ENCODE results near the gene PTBP1. TPM values are rescaled to one million over a fixed set of nuclear protein-coding genes. Genes with fewer than 3 reads are reported as not detected.

The PTBP1 gene
- total and polyA plus RNA-seq, 2 of the 13 experiments (the other 11 are each of a cell fraction or from before 2014, with no cell fraction given): 195 to 288 TPM

DNA sequence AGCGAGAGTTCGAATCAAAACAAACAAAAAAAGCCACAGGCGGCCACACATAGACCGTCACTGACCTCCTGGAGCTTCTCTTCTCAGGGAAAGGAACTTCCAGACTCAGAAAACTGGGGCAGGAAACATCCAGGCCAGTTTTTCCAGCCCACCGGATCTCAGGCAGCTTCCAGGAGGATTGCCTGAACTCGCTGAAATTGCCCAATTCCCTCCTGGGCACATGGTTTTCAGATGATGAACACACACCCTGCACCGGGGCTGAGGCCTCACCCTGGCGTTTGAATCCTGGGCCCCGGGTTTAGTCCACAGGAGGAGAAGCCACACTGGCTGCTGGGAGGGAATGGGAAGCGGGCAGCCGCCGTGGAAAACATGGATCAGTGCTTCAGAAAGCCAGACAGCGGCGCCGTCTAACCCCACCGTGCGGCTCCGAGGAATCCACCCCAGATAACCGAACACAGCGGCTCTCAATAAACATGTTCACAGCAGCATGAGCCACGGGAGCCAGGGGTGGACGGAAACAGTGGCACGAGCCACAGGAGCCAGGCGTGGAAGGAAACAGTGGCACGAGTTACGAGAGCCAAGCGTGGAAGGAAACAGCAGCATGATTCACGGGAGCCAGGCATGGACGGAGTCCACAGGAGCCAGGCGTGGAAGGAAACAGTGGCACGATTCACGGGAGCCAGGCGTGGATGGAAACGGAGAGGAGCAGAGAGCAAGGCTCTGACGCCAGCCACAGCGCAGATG is 18.2 kb upstream of the PTBP1 start (continued):
- TF ChIP-seq ZSCAN31 (CRISPR knock-in tag; IDR thresholded peaks at IDR 0.05; ENCODE audit: low read depth) (no peak), ZNF740 (CRISPR knock-in tag; IDR thresholded peaks at IDR 0.05) (no peak), NAIF1 (CRISPR knock-in tag; IDR thresholded peaks at IDR 0.05; ENCODE audit: borderline replicate concordance) (0 out of 2 replicates have a peak, but pooled peaks have one; percentile 49), ZKSCAN5 (CRISPR knock-in tag; IDR thresholded peaks at IDR 0.05) (no peak), ZNF383 (CRISPR knock-in tag; IDR thresholded peaks at IDR 0.05; ENCODE audit: borderline replicate concordance) (no peak), BRCA1 (CRISPR knock-in tag; IDR thresholded peaks at IDR 0.05) (no peak), DPF2 (CRISPR knock-in tag; IDR thresholded peaks at IDR 0.05; ENCODE audit: borderline replicate concordance, low read depth) (no peak), ZBTB25 (CRISPR knock-in tag; IDR thresholded peaks at IDR 0.05) (peak; percentile 58; the same call in 1 of the 2 replicates), KMT2B (CRISPR knock-in tag; IDR thresholded peaks at IDR 0.05) (peak; percentile 75), ZNF510 (CRISPR knock-in tag; IDR thresholded peaks at IDR 0.05; ENCODE audit: low read depth) (no peak), TBX2 (CRISPR knock-in tag; IDR thresholded peaks at IDR 0.05; ENCODE audit: borderline replicate concordance) (peak; percentile 61), MTF1 (CRISPR knock-in tag; IDR thresholded peaks at IDR 0.05) (peak; percentile 84; the same call in 1 of the 2 replicates), TOPORS (CRISPR knock-in tag; IDR thresholded peaks at IDR 0.05) (0 out of 2 replicates have a peak, but pooled peaks have one; percentile 28), ZNF781 (CRISPR knock-in tag; IDR thresholded peaks at IDR 0.05; ENCODE audit: borderline replicate concordance, not compliant biosample characterization) (peak; percentile 88), ZNF580 (CRISPR knock-in tag; IDR thresholded peaks at IDR 0.05; ENCODE audit: borderline replicate concordance, low read depth) (peak; percentile 90; the same call in 1 of the 2 replicates), ZFP82 (CRISPR knock-in tag; IDR thresholded peaks at IDR 0.05; ENCODE audit: borderline replicate concordance) (no peak), RNF2 (conservative IDR thresholded peaks at IDR 0.05; ENCODE audit: low read depth) (peak; percentile 73), ZNF354B (CRISPR knock-in tag; IDR thresholded peaks at IDR 0.05) (no peak), SIN3B (IDR thresholded peaks at IDR 0.05; ENCODE audit: low read length) (no peak), PRPF4 (IDR thresholded peaks at IDR 0.05; ENCODE audit: low read depth, low read length, poor library complexity, severe bottlenecking) (no peak), SP4 (CRISPR knock-in tag; IDR thresholded peaks at IDR 0.05) (peak; percentile 53), POLR2AphosphoS2 (IDR thresholded peaks at IDR 0.05; ENCODE audit: low read depth, low read length) (no peak), SKIL (CRISPR knock-in tag; IDR thresholded peaks at IDR 0.05; ENCODE audit: borderline replicate concordance) (no peak)
- TF ChIP-seq, protein P1, sequence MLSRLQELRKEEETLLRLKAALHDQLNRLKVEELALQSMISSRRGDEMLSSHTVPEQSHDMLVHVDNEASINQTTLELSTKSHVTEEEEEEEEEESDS (CRISPR knock-in tag; IDR thresholded peaks at IDR 0.05; ENCODE audit: borderline replicate concordance): peak; percentile 60; the same call in 1 of the 2 replicates
- TF ChIP-seq, protein P2, sequence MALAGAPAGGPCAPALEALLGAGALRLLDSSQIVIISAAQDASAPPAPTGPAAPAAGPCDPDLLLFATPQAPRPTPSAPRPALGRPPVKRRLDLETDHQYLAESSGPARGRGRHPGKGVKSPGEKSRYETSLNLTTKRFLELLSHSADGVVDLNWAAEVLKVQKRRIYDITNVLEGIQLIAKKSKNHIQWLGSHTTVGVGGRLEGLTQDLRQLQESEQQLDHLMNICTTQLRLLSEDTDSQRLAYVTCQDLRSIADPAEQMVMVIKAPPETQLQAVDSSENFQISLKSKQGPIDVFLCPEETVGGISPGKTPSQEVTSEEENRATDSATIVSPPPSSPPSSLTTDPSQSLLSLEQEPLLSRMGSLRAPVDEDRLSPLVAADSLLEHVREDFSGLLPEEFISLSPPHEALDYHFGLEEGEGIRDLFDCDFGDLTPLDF (CRISPR knock-in tag; IDR thresholded peaks at IDR 0.05): no peak; the same call in 1 of the 2 replicates
